DOHH2 (cell line): ENCODE data around the gene SUDS3.

ENCODE experiments used
- CTCF ChIP-seq: fragments of 200-600 bp; sonication (generic); IDR thresholded peaks from one replicate; pipeline ENCODE4 v1.5.1; 2014; ENCODE audit warnings: antibody characterized with exemption, mild to moderate bottlenecking, low read depth, low read length; ENCODE audit not compliant: poor library complexity, severe bottlenecking
- EZH2phosphoT487 ChIP-seq: fragments of 200-600 bp; sonication (generic); IDR thresholded peaks from 2 replicates; pipeline ENCODE4 v1.6.1; 2017; ENCODE audit warnings: borderline replicate concordance, mild to moderate bottlenecking, antibody characterized with exemption, low read length, moderate library complexity, mixed read lengths

- no peak for TF ChIP-seq CTCF
- no peak for TF ChIP-seq EZH2phosphoT487
Observed at GRCh38 chr12:118424884-118425283, 48.5 kb downstream of the SUDS3 start.
